Measurements from ENCODE around the gene RNF146. TPM values are rescaled to one million over a fixed set of nuclear protein-coding genes. Genes with fewer than 3 reads are reported as not detected.
"Not testable (repeated sequence)": the region's sequence is repeated elsewhere in the genome, so short reads cannot be mapped to it uniquely, and the experiment has no call there.

RNF146 gene
- total RNA-seq, 1 experiment from 2014 or later, result 28.2 TPM

GRCh38 chr6:127288705-127289104, 22.0 kb downstream of the RNF146 start:
- DNase-seq (ENCODE audit: low spot score), result no peak

DNA sequence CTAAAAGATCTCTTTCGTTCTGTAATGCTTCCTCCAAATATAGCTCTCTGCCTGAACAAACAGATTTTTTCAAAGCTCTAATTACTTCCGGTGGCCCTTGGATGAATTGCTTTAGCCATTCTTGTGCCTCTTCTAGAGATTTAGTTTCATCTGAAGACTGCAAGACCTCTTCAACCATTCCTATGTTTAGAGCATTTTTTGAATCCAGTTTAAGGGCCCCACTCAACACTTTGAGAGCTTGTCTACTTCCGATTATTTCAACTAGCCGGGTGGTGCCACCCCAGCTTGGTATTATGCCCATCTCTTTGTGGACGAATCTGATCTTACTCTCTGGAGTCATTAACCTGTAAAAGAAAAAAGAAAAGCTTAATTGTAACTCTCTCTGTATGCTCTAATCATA, 23.3 kb downstream of the RNF146 start:
- no peak for DNase-seq (ENCODE audit: low spot score)

DNA sequence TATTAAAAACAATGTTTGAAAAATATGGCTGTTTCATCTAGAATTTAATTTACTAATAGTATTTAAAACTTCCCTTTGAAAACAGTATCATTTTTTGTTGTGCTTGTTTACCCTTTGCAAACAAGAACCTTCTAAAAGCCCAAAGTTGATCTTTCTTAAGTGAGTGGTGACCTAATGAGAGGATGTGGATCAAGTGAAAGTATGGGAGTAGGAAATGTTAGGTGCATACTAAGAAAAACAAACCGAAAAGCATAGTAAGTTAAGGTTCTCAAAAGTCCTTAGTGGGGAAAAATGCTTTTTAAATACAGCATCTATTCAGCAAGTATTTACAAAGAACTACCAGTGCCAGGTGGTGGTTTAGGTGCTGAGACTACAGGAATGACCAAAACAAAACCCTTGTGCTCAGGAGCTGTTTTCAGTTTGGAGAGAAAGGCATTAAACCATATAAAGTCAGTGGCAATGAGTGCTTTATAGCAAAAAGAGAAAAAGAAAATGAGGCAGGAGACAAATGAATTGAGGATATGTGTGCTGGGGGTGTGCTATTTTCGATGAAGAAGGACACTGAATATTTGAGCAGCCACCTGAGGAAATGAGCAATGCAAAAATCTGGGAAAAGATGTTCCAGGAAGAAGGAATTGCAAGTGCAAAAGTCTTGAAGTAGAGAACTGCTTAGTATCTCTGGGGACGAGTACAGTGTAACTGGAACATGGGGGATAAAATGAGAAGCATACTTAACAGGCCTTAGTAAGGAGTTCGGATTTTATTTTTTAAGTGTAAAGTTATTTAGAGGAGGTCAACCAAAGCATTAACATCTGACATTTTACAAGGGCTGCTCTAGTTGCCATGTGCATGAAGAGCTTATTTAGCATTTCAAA, 24.0 kb downstream of the RNF146 start:
- no peak for DNase-seq (ENCODE audit: low spot score)

- no peak for DNase-seq (ENCODE audit: low spot score)
These were observed 24.8 kb downstream of the RNF146 start for GRCh38 chr6:127291495-127291894.

DNA sequence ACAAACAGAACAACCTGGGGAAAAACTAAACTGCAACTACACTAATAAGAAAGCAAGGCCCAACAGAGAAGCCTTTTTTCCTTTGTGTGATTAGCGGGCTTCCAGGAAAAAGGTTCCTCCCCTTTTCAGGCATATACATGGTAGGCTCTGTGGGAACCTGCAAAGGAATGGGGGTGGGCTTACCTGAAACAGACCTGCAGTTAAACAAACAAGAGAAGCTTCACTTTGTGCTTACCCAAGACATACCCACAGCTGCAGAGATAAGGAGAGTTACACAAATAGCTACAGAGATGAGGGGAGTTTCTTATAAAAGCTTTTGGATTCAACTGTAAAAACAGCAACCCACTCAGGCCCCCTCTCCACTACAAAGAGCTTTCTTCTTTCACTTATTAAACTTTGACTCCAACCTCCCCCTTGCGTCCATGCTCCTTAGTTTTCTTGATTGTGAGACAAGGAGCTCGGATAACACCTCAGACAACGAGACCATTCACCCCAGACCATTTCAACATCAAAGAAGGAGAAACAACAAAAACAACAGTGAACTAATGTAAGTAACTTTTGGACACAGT, 30.9 kb downstream of the RNF146 start:
- no peak for DNase-seq (ENCODE audit: low spot score)

DNA sequence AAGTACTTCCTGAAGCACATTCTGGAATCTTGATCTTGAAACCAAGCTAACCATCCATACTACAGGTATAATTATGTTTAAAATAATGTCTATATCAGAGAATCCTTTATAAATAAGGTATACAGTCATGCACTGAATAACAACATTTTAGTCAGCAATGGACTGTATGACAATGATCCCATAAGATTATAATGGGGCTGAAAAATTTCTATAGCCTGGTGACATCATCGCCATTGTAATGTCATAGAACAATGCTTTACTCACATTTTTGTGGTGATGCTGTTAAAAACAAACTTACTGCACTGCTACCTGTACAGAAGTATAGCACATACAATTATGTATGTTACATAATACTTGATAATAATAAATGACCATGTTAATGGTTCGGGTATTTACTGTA, 31.8 kb downstream of the RNF146 start:
- DNase-seq (ENCODE audit: low spot score), result no peak

- no peak for DNase-seq (ENCODE audit: low spot score)
These were observed 33.0 kb downstream of the RNF146 start for GRCh38 chr6:127299522-127300240.

DNA sequence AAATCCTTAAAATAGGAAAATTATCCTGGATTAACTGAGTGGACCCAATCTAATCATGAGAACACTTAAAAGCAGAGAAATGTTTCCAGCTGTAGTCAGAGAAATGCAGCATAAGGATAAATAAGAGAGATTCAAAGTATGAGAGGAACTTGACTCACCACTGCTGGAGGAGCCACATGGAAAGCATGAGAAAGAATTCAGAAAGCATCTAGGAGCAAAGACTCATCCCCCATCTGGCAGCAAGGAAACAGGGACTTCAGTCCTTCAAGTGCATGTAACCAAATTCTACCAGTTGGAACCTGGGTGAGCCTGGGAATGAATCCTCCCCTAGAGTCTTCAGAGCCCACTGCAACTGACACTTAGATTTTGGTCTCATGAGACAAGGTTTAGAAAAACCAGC, 33.7 kb downstream of the RNF146 start:
- peak; percentile 43 for DNase-seq (ENCODE audit: low spot score)

DNA sequence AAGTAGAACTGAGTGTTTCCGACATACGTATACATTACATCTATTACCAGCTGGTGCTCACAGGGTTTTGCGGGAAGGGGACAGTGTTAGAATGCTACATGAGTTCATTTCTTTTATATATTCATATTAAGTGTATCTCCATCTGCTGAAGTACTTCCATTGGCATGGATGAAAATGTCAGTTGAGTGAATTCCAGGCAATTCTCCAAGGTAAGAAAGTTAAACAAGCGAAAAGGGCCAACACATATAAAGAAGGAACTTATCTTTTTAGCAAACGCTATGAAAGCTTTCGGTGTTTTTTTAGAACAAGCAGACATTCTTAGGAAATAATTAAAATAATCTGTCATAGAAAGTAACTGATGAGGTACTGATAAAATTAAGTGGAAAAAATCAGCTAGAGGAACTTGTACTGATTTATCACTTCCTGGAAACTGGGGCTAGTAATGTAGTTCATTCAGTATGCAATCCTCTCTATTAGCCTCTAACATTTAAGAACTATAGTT, 34.6 kb downstream of the RNF146 start:
- peak; percentile 0 for DNase-seq (ENCODE audit: low spot score)

DNA sequence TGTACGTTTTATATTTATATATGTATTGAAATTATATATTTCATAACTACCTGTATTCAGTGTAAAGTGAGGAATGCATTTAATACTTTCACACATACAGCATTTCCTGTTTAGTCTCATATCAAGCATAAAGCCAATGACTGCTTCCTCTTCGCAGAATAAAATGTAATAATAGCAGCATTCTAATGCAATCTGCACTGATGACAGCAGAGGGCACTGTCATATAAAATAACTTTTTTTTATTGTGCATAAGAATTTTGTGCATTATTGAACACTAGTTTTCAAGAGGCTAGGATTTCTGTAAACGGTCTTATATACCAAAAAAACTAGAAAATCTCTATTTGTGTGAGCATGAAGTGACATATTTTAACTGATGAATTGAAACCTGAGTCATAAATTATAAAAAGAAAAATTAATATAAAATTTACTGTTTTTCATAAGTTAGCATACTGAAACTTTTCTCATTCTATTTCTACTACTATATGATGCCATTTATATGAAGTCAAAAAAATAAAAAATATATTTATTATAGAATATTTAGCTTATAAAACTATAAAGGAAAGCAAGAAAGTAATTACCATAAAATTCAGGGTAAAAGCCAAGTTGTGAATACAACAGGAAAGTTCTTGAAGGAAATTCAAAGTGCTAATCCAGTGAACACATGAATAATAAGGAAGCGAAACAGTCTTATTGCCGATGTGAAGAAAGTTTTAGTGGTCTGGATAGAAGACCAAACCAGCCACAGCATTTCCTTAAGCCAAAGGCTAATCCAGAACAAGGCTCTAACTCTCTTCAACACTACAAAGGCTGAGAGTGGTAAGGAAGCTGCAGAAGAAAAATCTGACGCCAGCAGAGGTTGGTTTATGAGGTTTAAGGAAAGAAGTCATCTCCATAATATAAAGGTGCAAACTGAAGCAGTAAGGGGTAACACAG, 36.3 kb downstream of the RNF146 start:
- DNase-seq (ENCODE audit: low spot score), result peak; percentile 41

DNA sequence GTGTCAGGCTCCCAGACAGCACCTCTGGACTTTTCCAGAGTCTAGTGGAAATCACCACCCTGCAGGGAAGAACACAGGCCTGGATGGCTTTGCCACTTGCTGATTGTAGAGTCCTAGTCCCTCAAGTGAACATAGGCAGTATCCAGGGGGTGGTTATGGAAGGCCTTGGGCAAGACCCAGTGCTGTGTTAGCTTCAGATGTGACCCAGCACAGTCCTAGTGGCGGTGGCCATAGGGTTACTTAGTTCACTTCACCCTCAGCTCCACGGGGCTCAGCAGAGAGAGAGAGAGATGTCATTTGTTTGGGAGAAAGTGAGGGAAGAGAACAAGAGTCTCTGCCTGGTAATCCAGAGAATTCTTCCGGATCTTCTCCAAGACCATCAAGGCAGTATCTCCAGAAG, 37.3 kb downstream of the RNF146 start:
- no peak for DNase-seq (ENCODE audit: low spot score)

GRCh38 chr6:127305741-127306140, 39.1 kb downstream of the RNF146 start:
- no peak for DNase-seq (ENCODE audit: low spot score)

DNA sequence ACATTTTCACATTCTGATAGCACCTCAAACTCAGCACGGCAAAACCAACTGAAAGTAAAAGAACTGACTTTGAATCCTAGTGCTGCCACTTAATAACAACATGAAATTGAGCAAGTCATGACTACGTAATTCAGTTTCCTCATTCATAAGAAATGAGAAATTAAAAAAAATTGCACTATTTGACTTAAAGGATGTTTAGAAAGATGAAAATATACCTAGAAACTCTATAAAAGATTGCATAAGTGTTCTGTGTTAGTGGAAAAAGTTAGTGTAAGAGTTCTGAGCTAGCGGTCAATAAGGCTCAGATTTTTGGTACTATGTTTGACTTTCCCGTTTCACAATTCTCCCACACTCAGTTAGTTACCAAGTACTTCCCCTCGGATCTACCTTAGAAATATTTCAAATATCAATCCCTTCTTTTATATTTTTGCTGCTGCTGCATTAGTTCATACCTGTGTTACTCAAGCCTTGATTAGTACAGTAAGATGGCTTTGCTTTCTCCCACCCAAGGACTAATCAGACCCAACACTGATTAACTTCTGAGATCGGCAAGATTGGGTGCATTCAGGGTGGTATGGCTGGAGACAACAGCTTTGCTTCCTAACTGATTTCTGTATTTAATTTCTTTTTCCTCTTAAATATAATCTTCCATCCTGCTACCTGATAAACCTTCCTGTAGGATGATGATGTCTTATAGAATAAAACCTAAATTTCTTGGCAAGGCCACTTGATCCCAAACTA, 50.9 kb downstream of the RNF146 start:
- DNase-seq (ENCODE audit: low spot score), result no peak

GRCh38 chr6:127319686-127320085, 53.0 kb downstream of the RNF146 start:
- DNase-seq (ENCODE audit: low spot score), result no peak

- peak; percentile 35 for DNase-seq (ENCODE audit: low spot score)
These were observed 61.5 kb downstream of the RNF146 start for GRCh38 chr6:127328043-127328609.

- DNase-seq (ENCODE audit: low spot score), result not testable (repeated sequence)
These were observed 64.6 kb downstream of the RNF146 start for GRCh38 chr6:127331256-127331655.

DNA sequence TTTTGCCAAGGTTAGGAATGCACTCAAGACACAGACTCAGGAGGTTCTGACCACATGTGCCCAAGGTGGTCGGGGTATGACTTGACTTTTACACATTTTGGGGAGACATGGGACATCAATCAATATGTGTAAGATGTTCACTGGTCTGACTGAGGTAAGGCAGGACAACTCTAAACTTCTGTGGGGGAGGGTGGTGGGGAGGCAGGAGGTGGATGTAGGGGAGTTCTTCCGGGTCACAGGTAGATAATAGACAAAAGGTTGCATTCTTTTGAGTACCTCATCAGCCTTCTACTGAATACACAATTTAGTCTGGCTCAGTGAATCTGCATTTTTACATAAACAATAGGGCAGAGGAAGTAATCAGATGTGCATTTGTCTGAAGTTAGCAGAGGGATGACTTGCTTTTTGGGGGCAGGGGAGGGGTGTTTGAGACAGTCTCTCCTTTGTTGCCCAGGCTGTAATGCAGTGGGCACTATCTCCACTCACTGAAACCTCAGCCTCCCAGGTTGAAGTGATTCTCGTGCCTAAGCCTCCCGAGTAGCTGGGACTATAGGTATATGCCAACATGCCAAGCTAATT, 65.8 kb downstream of the RNF146 start:
- no peak for DNase-seq (ENCODE audit: low spot score)

Measured in A172 (cell line).